Progenitor cell of endocrine pancreas (in vitro differentiated cells): ENCODE data around the gene SMU1. TPM values are rescaled to one million over a fixed set of nuclear protein-coding genes. Genes with fewer than 3 reads are reported as not detected.

Experiments
- DNase-seq: peaks from one replicate; pipeline ENCODE4 v3.0.0; 2021; ENCODE audit warnings: low spot score; ENCODE audit not compliant: unreplicated experiment
- H3K27ac Mint-ChIP-seq: 2 replicates; pipeline ENCODE4 v1.8.0; 2021; ENCODE audit warnings: mild to moderate bottlenecking, moderate library complexity, mixed read lengths
- H3K27me3 Mint-ChIP-seq: 2 replicates; pipeline ENCODE4 v1.8.0; 2021; ENCODE audit warnings: mixed read lengths
- H3K36me3 Mint-ChIP-seq: 2 replicates; pipeline ENCODE4 v1.8.0; 2022; ENCODE audit warnings: mixed read lengths; ENCODE audit not compliant: insufficient read depth
- H3K4me1 Mint-ChIP-seq: 2 replicates; pipeline ENCODE4 v1.8.0; 2021; ENCODE audit warnings: low read depth, mixed read lengths
- H3K4me3 Mint-ChIP-seq: 2 replicates; pipeline ENCODE4 v1.8.0; 2021; ENCODE audit warnings: low read depth, mild to moderate bottlenecking, moderate library complexity, mixed read lengths
- H3K9me3 Mint-ChIP-seq: 2 replicates; pipeline ENCODE4 v1.8.0; 2021; ENCODE audit warnings: low read depth, mixed read lengths
- total RNA-seq: library from RNA; stranded (reverse); gene quantifications from 2 replicates; pipeline ENCODE4 v1.2.1, GENCODE V29; 2021
- TF ChIP-seq, protein P1 (sequence below): fragments of 200-600 bp; sonication (generic); IDR thresholded peaks from one replicate; pipeline ENCODE4 v1.5.0; 2021; ENCODE audit warnings: antibody characterized with exemption, mild to moderate bottlenecking; ENCODE audit not compliant: unreplicated experiment

Gene SMU1
- total RNA-seq, 1 donor from 2014 or later = 25.2 TPM

DNA sequence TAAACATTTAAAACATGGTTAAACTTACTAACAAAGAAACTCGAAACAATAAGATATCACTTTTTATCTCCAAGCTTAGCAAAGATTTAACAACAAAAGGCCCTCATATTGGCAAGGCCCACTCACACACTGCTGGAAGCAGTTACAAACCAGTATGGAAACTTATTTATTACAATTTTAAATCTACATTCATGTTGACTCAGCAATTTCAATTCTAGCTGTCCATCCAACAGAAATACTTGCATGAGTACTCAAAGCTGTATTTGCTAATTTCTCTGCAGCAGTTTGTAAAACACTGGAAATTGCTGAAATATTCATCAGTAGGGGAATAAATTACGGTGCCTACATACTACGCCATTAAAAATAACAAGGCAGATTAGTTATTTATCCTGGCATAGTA is 54.2 kb downstream of the SMU1 start:
- DNase-seq = no peak
- H3K27ac Mint-ChIP-seq = no peak overlapping the region
- H3K9me3 Mint-ChIP-seq = no peaks in the 10 kb centered on the region
- no peak overlapping the region for H3K4me3 Mint-ChIP-seq
- peaks cover 19% of the 10 kb centered on the region for H3K36me3 Mint-ChIP-seq
- H3K27me3 Mint-ChIP-seq = no peaks in the 10 kb centered on the region
- TF ChIP-seq, protein P1, sequence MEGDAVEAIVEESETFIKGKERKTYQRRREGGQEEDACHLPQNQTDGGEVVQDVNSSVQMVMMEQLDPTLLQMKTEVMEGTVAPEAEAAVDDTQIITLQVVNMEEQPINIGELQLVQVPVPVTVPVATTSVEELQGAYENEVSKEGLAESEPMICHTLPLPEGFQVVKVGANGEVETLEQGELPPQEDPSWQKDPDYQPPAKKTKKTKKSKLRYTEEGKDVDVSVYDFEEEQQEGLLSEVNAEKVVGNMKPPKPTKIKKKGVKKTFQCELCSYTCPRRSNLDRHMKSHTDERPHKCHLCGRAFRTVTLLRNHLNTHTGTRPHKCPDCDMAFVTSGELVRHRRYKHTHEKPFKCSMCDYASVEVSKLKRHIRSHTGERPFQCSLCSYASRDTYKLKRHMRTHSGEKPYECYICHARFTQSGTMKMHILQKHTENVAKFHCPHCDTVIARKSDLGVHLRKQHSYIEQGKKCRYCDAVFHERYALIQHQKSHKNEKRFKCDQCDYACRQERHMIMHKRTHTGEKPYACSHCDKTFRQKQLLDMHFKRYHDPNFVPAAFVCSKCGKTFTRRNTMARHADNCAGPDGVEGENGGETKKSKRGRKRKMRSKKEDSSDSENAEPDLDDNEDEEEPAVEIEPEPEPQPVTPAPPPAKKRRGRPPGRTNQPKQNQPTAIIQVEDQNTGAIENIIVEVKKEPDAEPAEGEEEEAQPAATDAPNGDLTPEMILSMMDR = no peak
- peaks cover 26% of the 10 kb centered on the region for H3K4me1 Mint-ChIP-seq

DNA sequence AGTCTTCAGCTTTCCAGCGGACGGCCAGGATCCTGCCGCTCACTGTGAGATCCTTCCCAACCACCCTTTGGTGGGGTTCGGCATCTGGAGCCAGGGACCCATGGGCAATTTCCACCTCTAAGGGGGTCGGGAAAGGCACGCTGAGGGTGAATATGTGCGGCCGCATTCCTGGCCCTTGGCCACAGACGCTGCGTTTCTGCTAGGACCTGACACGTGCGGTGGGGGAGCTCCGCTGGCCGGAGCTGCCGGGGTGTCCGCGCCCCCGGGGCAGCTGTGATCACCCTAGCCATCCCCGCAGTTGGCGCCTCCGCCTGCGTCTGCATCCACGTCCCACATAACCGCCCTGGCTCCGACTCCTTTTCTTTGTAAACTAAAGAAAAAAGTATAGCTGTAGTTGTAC is 56.7 kb downstream of the SMU1 start:
- Mint-ChIP-seq H3K36me3 (peaks cover 9% of the 10 kb centered on the region), H3K4me1 (peaks cover 13% of the 10 kb centered on the region), H3K27ac (no peak overlapping the region), H3K4me3 (no peak overlapping the region), H3K27me3 (no peaks in the 10 kb centered on the region), H3K9me3 (no peaks in the 10 kb centered on the region)
- TF ChIP-seq, protein P1 = no peak
- no peak for DNase-seq

DNA sequence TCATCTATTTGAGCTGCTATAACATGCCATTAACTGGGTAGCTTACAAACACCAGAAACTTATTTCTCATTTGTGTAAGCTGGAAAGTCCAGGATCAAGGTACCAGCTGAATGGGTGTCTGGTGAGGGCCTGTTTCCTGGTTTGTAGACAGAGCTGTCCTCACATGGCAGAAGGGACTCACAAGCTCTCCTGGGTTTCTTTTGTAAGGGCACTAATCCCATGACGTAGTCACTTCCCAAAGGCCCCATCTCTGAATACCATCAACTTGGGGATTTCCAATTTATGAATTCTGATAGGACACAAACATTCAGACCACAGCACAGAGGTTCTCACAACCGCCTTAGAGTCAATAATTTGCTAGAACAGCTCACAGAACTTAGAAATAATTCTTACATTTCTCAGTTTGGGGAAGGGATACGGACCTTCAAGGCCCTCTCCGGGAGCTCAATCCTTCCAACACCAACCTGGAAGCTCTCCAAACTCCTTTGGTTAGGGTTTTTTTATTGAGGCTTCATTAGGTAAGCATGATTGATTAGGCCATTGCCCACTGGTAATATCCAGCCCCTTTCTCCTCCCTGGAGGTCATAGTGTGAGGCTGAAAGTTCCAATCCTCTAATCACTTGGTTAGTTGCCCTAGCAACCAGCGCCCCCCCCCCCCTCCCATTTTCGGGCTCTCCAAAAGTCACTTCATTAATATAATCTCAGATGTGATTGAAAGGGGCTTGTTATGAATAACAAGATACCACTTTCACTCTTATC is 59.0 kb downstream of the SMU1 start:
- TF ChIP-seq, protein P1 = no peak
- Mint-ChIP-seq H3K9me3 (no peaks in the 10 kb centered on the region), H3K27me3 (no peaks in the 10 kb centered on the region), H3K36me3 (peaks cover 9% of the 10 kb centered on the region), H3K27ac (no peak overlapping the region), H3K4me1 (peaks cover 9% of the 10 kb centered on the region), H3K4me3 (no peak overlapping the region)
- no peak for DNase-seq

DNA sequence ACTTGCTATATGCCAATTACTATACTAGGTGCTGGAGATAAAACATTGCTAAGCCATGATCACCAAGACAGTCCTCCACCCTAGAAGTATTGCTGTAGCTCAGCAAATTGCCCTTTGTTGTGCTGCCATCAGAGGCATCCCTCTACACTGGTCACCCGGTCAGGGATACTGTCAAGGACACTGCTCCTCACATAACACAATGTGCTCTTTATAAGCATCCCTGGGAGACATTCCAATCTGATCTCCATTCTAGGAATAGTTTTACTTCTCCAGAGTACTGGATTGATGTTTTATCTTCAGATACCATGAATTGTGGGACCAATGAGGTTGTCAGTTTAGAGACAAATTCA is 61.8 kb downstream of the SMU1 start:
- H3K36me3 Mint-ChIP-seq = no peaks in the 10 kb centered on the region
- no peak for DNase-seq
- H3K9me3 Mint-ChIP-seq = no peaks in the 10 kb centered on the region
- no peak overlapping the region for H3K4me3 Mint-ChIP-seq
- H3K4me1 Mint-ChIP-seq = peaks cover 9% of the 10 kb centered on the region
- TF ChIP-seq, protein P1 = no peak
- H3K27ac Mint-ChIP-seq = peak overlapping the region; percentile 25
- H3K27me3 Mint-ChIP-seq = no peaks in the 10 kb centered on the region

DNA sequence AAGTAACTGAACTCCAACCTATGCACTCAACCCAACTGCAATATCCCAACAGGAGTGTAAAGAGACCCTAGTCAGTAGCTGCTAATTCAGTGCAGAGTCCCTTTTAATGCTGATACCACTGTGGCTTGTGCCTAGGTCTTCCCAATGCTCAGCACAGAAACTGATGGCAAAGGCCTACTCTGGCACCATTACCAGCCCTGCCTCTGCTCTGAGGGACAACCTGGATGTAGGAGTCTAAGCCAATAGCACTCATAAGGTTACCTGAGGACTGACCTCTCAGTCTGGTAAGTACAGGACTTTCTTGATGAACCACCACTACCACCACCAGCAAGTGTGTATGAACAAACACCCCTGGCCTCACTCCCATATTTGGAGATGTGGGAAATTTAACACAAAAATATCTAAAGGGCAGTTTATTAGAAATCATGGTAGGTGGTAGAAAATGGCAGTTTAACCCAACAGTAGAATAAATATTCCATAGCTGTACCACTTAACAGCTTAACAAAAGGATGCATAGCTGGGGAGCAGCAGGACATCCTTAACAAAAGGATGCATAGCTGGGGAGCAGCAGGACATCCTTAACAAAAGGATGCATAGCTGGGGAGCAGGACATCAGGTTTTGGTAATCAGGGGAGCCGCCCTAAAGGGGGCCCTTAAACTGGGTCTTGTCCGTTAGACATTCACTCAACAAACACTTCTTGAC is 62.4 kb downstream of the SMU1 start:
- DNase-seq = no peak
- Mint-ChIP-seq H3K9me3 (no peaks in the 10 kb centered on the region), H3K36me3 (no peaks in the 10 kb centered on the region), H3K4me1 (peaks cover 9% of the 10 kb centered on the region), H3K27ac (no peak overlapping the region), H3K4me3 (no peak overlapping the region), H3K27me3 (no peaks in the 10 kb centered on the region)
- TF ChIP-seq, protein P1 = no peak
